H1 (cell line): ENCODE data around the gene PLCXD1. TPM values are rescaled to one million over a fixed set of nuclear protein-coding genes. Genes with fewer than 3 reads are reported as not detected.
A peak's percentile ranks its signal among the peaks of the same experiment; 100 is the strongest.

Experiments used
- CTCF ChIA-PET: fragments of 300-600 bp; sonication (Branson Sonifier 250); formaldehyde crosslinking; loops from one replicate; lab custom pipeline; 2021; ENCODE audit not compliant: partially characterized antibody; lab: Charles Lee
- POLR2A ChIA-PET: fragments of 300-600 bp; sonication (Branson Sonifier 250); formaldehyde crosslinking; loops from one replicate; lab custom pipeline; 2021; ENCODE audit warnings: inconsistent platforms; ENCODE audit not compliant: partially characterized antibody; lab: Charles Lee
- DNase-seq, 2 experiments: peaks; one replicate each; pipeline versions ENCODE4 v3.0.0 to v3.0.0-alpha.2; 2010 to 2022; ENCODE audit warnings: low spot score in 2 of 2, low read depth in 1 of 2, mixed read lengths in 1 of 2
- FAIRE-seq: peaks from 2 replicates; lab custom pipeline; 2011; peaks lifted over from hg19 to GRCh38; lab: Jason Lieb, UNC
- H2AFZ ChIP-seq: 2 replicates; pipeline ENCODE4 v1.8.1; 2012; ENCODE audit warnings: low read length, inconsistent platforms
- H2AK5ac ChIP-seq: 2 replicates; pipeline ENCODE4 v1.6.1; 2013; ENCODE audit warnings: low read depth, low read length
- H2BK120ac ChIP-seq: replicated peaks from 2 replicates; pipeline ENCODE3; 2013; ENCODE audit warnings: low read depth, low read length, inconsistent platforms
- H2BK12ac ChIP-seq: 2 replicates; pipeline ENCODE4 v1.6.1; 2013; ENCODE audit warnings: low read depth, low read length
- H2BK15ac ChIP-seq: 2 replicates; pipeline ENCODE4 v1.6.1; 2013; ENCODE audit warnings: low read length
- H2BK20ac ChIP-seq: 2 replicates; pipeline ENCODE4 v1.6.1; 2013; ENCODE audit warnings: low read length
- H2BK5ac ChIP-seq: 2 replicates; pipeline ENCODE4 v1.6.1; 2013; ENCODE audit warnings: low read depth, low read length
- H3K14ac ChIP-seq: 2 replicates; pipeline ENCODE4 v1.6.1; 2013; ENCODE audit warnings: inconsistent platforms; ENCODE audit not compliant: insufficient read length
- H3K18ac ChIP-seq: 2 replicates; pipeline ENCODE4 v1.6.1; 2013; ENCODE audit warnings: low read length; ENCODE audit errors: extremely low read depth
- H3K23ac ChIP-seq: 2 replicates; pipeline ENCODE4 v1.6.1; 2013; ENCODE audit warnings: inconsistent platforms; ENCODE audit not compliant: insufficient read length
- H3K23me2 ChIP-seq: 2 replicates; pipeline ENCODE4 v1.6.1; 2013; ENCODE audit warnings: low read depth, low read length
- H3K27ac ChIP-seq: 2 replicates; pipeline ENCODE4 v1.6.1; 2011; ENCODE audit warnings: low read depth, low read length, inconsistent platforms
- H3K27me3 ChIP-seq, 4 experiments: replicated peaks in 1 of 4; 1 replicate in 1 of 4; 2 replicates in 3 of 4; pipeline versions ENCODE4 v1.6.1 to v1.8.1; 2011 to 2013; ENCODE audit warnings: low read length in 3 of 4, mild to moderate bottlenecking in 3 of 4, inconsistent platforms in 2 of 4, mixed read lengths in 2 of 4, moderate library complexity in 1 of 4; ENCODE audit not compliant: control insufficient read depth in 3 of 4, insufficient read depth in 3 of 4; ENCODE audit errors: extremely low read depth in 1 of 4
- H3K36me3 ChIP-seq, 4 experiments: 2 replicates each; pipeline versions ENCODE4 v1.6.1 to v1.8.1; 2011 to 2013; ENCODE audit warnings: mild to moderate bottlenecking in 4 of 4, low read length in 3 of 4, moderate library complexity in 2 of 4, control low read depth in 1 of 4, inconsistent platforms in 1 of 4; ENCODE audit not compliant: insufficient read depth in 4 of 4, control insufficient read depth in 2 of 4
- H3K4ac ChIP-seq: replicated peaks from 2 replicates; pipeline ENCODE3; 2013; ENCODE audit warnings: low read length, low read depth, mixed read lengths, inconsistent platforms; ENCODE audit not compliant: insufficient read length
- H3K4me1 ChIP-seq, 4 experiments: replicated peaks in 1 of 4; 1 replicate in 1 of 4; 2 replicates in 3 of 4; pipeline versions ENCODE4 v1.6.1 to v1.8.1; 2011 to 2013; ENCODE audit warnings: low read length in 3 of 4, inconsistent platforms in 2 of 4, mixed read lengths in 1 of 4; ENCODE audit not compliant: insufficient read depth in 4 of 4, control insufficient read depth in 3 of 4
- H3K4me2 ChIP-seq, 2 experiments: 2 replicates each; pipeline versions ENCODE4 v1.6.1 to v1.8.1; 2011 to 2013; ENCODE audit warnings: low read depth in 2 of 2, low read length in 2 of 2, control low read depth in 1 of 2, inconsistent platforms in 1 of 2, mild to moderate bottlenecking in 1 of 2; ENCODE audit not compliant: insufficient read depth in 1 of 2
- H3K4me3 ChIP-seq, 4 experiments: fragments of 200-600, 300-600 bp in 1 of 4; sonication (generic), shearing (Covaris generic), sonication (Bioruptor Twin) in 1 of 4; 2 replicates each; pipeline versions ENCODE4 v1.5.1 to v1.8.1; 2011 to 2016; ENCODE audit warnings: low read length in 4 of 4, low read depth in 3 of 4, control low read depth in 2 of 4, inconsistent platforms in 2 of 4, mild to moderate bottlenecking in 2 of 4, mixed read lengths in 1 of 4, moderate library complexity in 1 of 4; ENCODE audit not compliant: insufficient read depth in 2 of 4; ENCODE audit errors: extremely low read depth in 1 of 4
- H3K56ac ChIP-seq: replicated peaks from 2 replicates; pipeline ENCODE3; 2013; ENCODE audit warnings: low read depth, mild to moderate bottlenecking, mixed read lengths, low read length, inconsistent platforms; ENCODE audit not compliant: insufficient read length
- H3K79me1 ChIP-seq: 2 replicates; pipeline ENCODE4 v1.6.1; 2013; ENCODE audit warnings: low read depth, low read length, control low read depth
- H3K79me2 ChIP-seq, 2 experiments: 2 replicates each; pipeline versions ENCODE4 v1.6.1 to v1.8.1; 2012 to 2013; ENCODE audit warnings: low read length in 2 of 2, mild to moderate bottlenecking in 2 of 2, inconsistent platforms in 1 of 2; ENCODE audit not compliant: insufficient read depth in 2 of 2, control insufficient read depth in 1 of 2
- H3K9ac ChIP-seq, 4 experiments: replicated peaks in 1 of 4; 1 replicate in 1 of 4; 2 replicates in 3 of 4; pipeline versions ENCODE4 v1.6.1 to v1.8.1; 2011 to 2013; ENCODE audit warnings: low read depth in 3 of 4, low read length in 3 of 4, control low read depth in 2 of 4, mild to moderate bottlenecking in 2 of 4, moderate library complexity in 2 of 4, inconsistent platforms in 1 of 4; ENCODE audit errors: extremely low read depth in 1 of 4
- H3K9me3 ChIP-seq, 2 experiments: 2 replicates each; pipeline versions ENCODE4 v1.6.1 to v1.8.1; 2012 to 2013; ENCODE audit warnings: mild to moderate bottlenecking in 2 of 2, moderate library complexity in 2 of 2, control low read depth in 1 of 2, inconsistent platforms in 1 of 2, low read depth in 1 of 2, low read length in 1 of 2, mixed read lengths in 1 of 2; ENCODE audit not compliant: insufficient read depth in 2 of 2
- H4K20me1 ChIP-seq, 2 experiments: replicated peaks in 1 of 2; 2 replicates each; pipeline versions ENCODE3 to v1.8.1; 2011 to 2013; ENCODE audit warnings: inconsistent platforms in 2 of 2, low read length in 2 of 2, mild to moderate bottlenecking in 1 of 2; ENCODE audit not compliant: insufficient read depth in 2 of 2, control insufficient read depth in 1 of 2
- H4K5ac ChIP-seq: 2 replicates; pipeline ENCODE4 v1.6.1; 2013; ENCODE audit warnings: low read length, low read depth, mixed read lengths, inconsistent platforms; ENCODE audit not compliant: insufficient read length
- H4K8ac ChIP-seq: 2 replicates; pipeline ENCODE4 v1.8.0; 2013; ENCODE audit warnings: mild to moderate bottlenecking, moderate library complexity, low read length, inconsistent platforms; ENCODE audit not compliant: insufficient read depth; ENCODE audit errors: extremely low read depth
- H4K91ac ChIP-seq: replicated peaks from 2 replicates; pipeline ENCODE3; 2013; ENCODE audit warnings: low read length, mixed read lengths, inconsistent platforms; ENCODE audit not compliant: insufficient read length
- BRCA1 ChIP-seq: IDR thresholded peaks from 2 replicates; pipeline ENCODE4 v1.6.1; 2012; ENCODE audit warnings: low read depth, low read length, improper control_type of control experiment
- CHD2 ChIP-seq: IDR thresholded peaks from 2 replicates; pipeline ENCODE4 v1.6.1; 2012; ENCODE audit warnings: low read length, improper control_type of control experiment
- EGR1 ChIP-seq: IDR thresholded peaks from 2 replicates; pipeline ENCODE4 v1.6.1; 2011; ENCODE audit warnings: low read depth, low read length, borderline replicate concordance
- EZH2 ChIP-seq: fragments of 200-600 bp; sonication (generic); IDR thresholded peaks from 2 replicates; pipeline ENCODE4 v1.7.1; 2012; ENCODE audit warnings: low read depth, mild to moderate bottlenecking, moderate library complexity, low read length, inconsistent platforms; ENCODE audit not compliant: severe bottlenecking
- KDM5A ChIP-seq: fragments of 200-600 bp; IDR thresholded peaks from 2 replicates; pipeline ENCODE4 v1.7.1; 2012; ENCODE audit warnings: mild to moderate bottlenecking, low read length, inconsistent platforms, mixed read lengths
- NRF1 ChIP-seq: IDR thresholded peaks from 2 replicates; pipeline ENCODE4 v1.6.1; 2011; ENCODE audit warnings: mild to moderate bottlenecking, low read depth, low read length, improper control_type of control experiment
- RFX5 ChIP-seq: IDR thresholded peaks from 2 replicates; pipeline ENCODE4 v1.6.1; 2011; ENCODE audit warnings: low read depth, low read length, improper control_type of control experiment, borderline replicate concordance
- SRF ChIP-seq: IDR thresholded peaks from 2 replicates; pipeline ENCODE4 v1.6.1; 2011; ENCODE audit warnings: mild to moderate bottlenecking, low read depth, low read length, moderate library complexity
- ZNF274 ChIP-seq: IDR thresholded peaks from 2 replicates; pipeline ENCODE4 v1.7.0; 2012; ENCODE audit warnings: low read length, borderline replicate concordance; ENCODE audit errors: extremely low read depth
- WGBS, 2 experiments: shearing (Covaris generic) in 1 of 2; methylation state at CpG; one replicate each; pipeline versions ENCODE4 v1.1.6 to v1.1.7; 2013 to 2015; ENCODE audit warnings: low lambda C conversion rate in 2 of 2, mixed read lengths in 2 of 2, inconsistent platforms in 1 of 2, low coverage in 1 of 2, missing lambda C conversion rate in 1 of 2; ENCODE audit not compliant: insufficient replicate concordance in 2 of 2, insufficient coverage in 1 of 2, insufficient read length in 1 of 2; ENCODE audit errors: extremely low coverage in 1 of 2, missing lambda C conversion rate in 1 of 2; 5-methylcytosine and 5-hydroxymethylcytosine counted together
- polyA plus RNA-seq, 7 experiments: library from polyadenylated mRNA; depleted of rRNA in 3 of 7; stranded (reverse) in 5 of 7; unstranded in 2 of 7; fragments of >200 nt in 5 of 7; fragments of 200-250 nt in 2 of 7; gene quantifications; 1 replicate in 5 of 7; 2 replicates in 1 of 7; 4 replicates in 1 of 7; pipeline versions ENCODE4 v1.2.1 to v1.2.3, GENCODE V29; 2011 to 2013; ENCODE audit warnings: missing spikeins in 2 of 7, mixed read lengths in 2 of 7
- total RNA-seq: library from RNA; stranded (reverse); fragmentation: NEBNext Ultra II Directional; extraction: Animal tissue kit (Norgen Biotek cat#: 25700); gene quantifications from 2 replicates; pipeline ENCODE4 v1.2.1, GENCODE V29; 2021
- TF ChIP-seq, protein P1 (sequence below), 3 experiments: IDR thresholded peaks; 1 replicate in 2 of 3; 2 replicates in 1 of 3; pipeline versions ENCODE4 v1.5.1 to v1.6.1; 2011; ENCODE audit warnings: low read length in 3 of 3, mild to moderate bottlenecking in 3 of 3, inconsistent platforms in 2 of 3, low read depth in 1 of 3, moderate library complexity in 1 of 3; ENCODE audit not compliant: insufficient read depth in 1 of 3; ENCODE audit errors: control extremely low read depth in 1 of 3

Gene PLCXD1
- total and polyA plus RNA-seq, 2 of the 8 experiments (the other 6 are each of a cell fraction or from before 2014, with no cell fraction given), result 93.6 to 124 TPM

- no peak overlapping the region for H3K14ac ChIP-seq
- peak overlapping the region; percentile 74 for H4K5ac ChIP-seq
- H3K23ac ChIP-seq, result no peak overlapping the region
- FAIRE-seq (peak; percentile 90), DNase-seq (peak; percentile 89 to 90)
- H2BK5ac ChIP-seq, result peak overlapping the region; percentile 92
- CTCF ChIA-PET, result no interaction called here
- H3K27me3 ChIP-seq, result no peaks in the 10 kb centered on the region; a peak in 1 of 7 replicates
- no peak overlapping the region for H2AFZ ChIP-seq
- no peak overlapping the region for H2BK15ac ChIP-seq
- H3K4me2 ChIP-seq, result peak overlapping the region; percentile 66 to 80
- H3K27ac ChIP-seq, result peak overlapping the region; percentile 88
- H3K79me1 ChIP-seq, result peaks cover 15% of the 10 kb centered on the region
- peaks cover 24 to 45% (median 37%) of the 10 kb centered on the region in 4 experiments for H3K36me3 ChIP-seq
- no peak overlapping the region for H3K4ac ChIP-seq
- no peak overlapping the region for H2BK20ac ChIP-seq
- H3K23me2 ChIP-seq, result peaks cover 10% of the 10 kb centered on the region
- H2BK12ac ChIP-seq, result no peak overlapping the region
- 3% methylated on average over 29 of the region's 45 CpGs; no CpG with 5 or more reads in 1 of the 2 experiments for WGBS, 2 experiments
- H3K79me2 ChIP-seq, result peaks cover 15 to 57% of the 10 kb centered on the region in 2 experiments
- H2BK120ac ChIP-seq, result no peak overlapping the region
- POLR2A ChIA-PET, result no interaction called here
- H3K56ac ChIP-seq, result peak overlapping the region; percentile 46
- H4K91ac ChIP-seq, result peak overlapping the region; percentile 30
- peaks cover 0 to 4% of the 10 kb centered on the region in 2 experiments; a peak in 1 of 4 replicates for H3K9me3 ChIP-seq
- peaks cover 15 to 21% of the 10 kb centered on the region in 2 experiments for H4K20me1 ChIP-seq
- H2AK5ac ChIP-seq, result no peak overlapping the region; the same call in 1 of the 2 replicates
- H3K18ac ChIP-seq, result peak overlapping the region; percentile 62; the same call in 1 of the 2 replicates
- peak overlapping the region; percentile 45 to 88 (median 58); a peak in 7 of 8 replicates for H3K4me3 ChIP-seq
- peak overlapping the region in 3 of 4 experiments; percentile 66 to 89 (median 80); a peak in 6 of 7 replicates for H3K9ac ChIP-seq
- peak overlapping the region; percentile 73; the same call in 1 of the 2 replicates for H4K8ac ChIP-seq
- peaks cover 3 to 13% (median 7%) of the 10 kb centered on the region in 4 experiments for H3K4me1 ChIP-seq
- no peak for TF ChIP-seq BRCA1
- TF ChIP-seq, protein P1, sequence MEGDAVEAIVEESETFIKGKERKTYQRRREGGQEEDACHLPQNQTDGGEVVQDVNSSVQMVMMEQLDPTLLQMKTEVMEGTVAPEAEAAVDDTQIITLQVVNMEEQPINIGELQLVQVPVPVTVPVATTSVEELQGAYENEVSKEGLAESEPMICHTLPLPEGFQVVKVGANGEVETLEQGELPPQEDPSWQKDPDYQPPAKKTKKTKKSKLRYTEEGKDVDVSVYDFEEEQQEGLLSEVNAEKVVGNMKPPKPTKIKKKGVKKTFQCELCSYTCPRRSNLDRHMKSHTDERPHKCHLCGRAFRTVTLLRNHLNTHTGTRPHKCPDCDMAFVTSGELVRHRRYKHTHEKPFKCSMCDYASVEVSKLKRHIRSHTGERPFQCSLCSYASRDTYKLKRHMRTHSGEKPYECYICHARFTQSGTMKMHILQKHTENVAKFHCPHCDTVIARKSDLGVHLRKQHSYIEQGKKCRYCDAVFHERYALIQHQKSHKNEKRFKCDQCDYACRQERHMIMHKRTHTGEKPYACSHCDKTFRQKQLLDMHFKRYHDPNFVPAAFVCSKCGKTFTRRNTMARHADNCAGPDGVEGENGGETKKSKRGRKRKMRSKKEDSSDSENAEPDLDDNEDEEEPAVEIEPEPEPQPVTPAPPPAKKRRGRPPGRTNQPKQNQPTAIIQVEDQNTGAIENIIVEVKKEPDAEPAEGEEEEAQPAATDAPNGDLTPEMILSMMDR (IDR thresholded peaks at IDR 0.05; ENCODE audit: control extremely low read depth in 1 of 3, insufficient read depth in 1 of 3, low read depth in 1 of 3, low read length in 3 of 3), result no peak
- no peak for TF ChIP-seq CHD2
- no peak for TF ChIP-seq NRF1
- TF ChIP-seq ZNF274, result no peak
- TF ChIP-seq SRF, result no peak
- no peak for TF ChIP-seq EZH2
- TF ChIP-seq EGR1, result no peak
- no peak for TF ChIP-seq RFX5
- TF ChIP-seq KDM5A, result no peak
Observed at GRCh38 chrX:283115-283845, 2.1 kb downstream of the PLCXD1 start.
